HG03442 (cell line): ENCODE measurements around the gene HIBCH.
A peak's percentile ranks its signal among the peaks of the same experiment; 100 is the strongest.

Experiments used
- ATAC-seq: cut with Tn5 transposase; IDR thresholded peaks from one replicate; pipeline ENCODE4 v1.9.1; 2021; ENCODE audit warnings: mild to moderate bottlenecking, moderate library complexity; ENCODE audit not compliant: unreplicated experiment

The HIBCH gene

GRCh38 chr2:190199109-190199508 lies 120.5 kb downstream of the HIBCH start:
- ATAC-seq, result no peak

- ATAC-seq, result no peak
Observed at GRCh38 chr2:190197143-190197720, 122.4 kb downstream of the HIBCH start.

GRCh38 chr2:190190507-190191162 lies 129.0 kb downstream of the HIBCH start:
- ATAC-seq, result no peak

GRCh38 chr2:190188289-190188688 lies 131.3 kb downstream of the HIBCH start:
- ATAC-seq, result no peak

- no peak for ATAC-seq
Observed at GRCh38 chr2:190186238-190186637, 133.4 kb downstream of the HIBCH start.

GRCh38 chr2:190185380-190185779 lies 134.2 kb downstream of the HIBCH start:
- no peak for ATAC-seq

GRCh38 chr2:190184460-190184859 lies 135.2 kb downstream of the HIBCH start:
- no peak for ATAC-seq

- no peak for ATAC-seq
Observed at GRCh38 chr2:190183539-190183938, 136.1 kb downstream of the HIBCH start.

- ATAC-seq, result no peak
Observed at GRCh38 chr2:190182071-190182524, 137.5 kb downstream of the HIBCH start.

- ATAC-seq, result no peak
Observed at GRCh38 chr2:190181123-190181669, 138.4 kb downstream of the HIBCH start.

GRCh38 chr2:190180313-190181122 lies 139.1 kb downstream of the HIBCH start:
- peak; percentile 82 for ATAC-seq

GRCh38 chr2:190179754-190180312 lies 139.8 kb downstream of the HIBCH start:
- no peak for ATAC-seq

- no peak for ATAC-seq
Observed at GRCh38 chr2:190178066-190178722, 141.4 kb downstream of the HIBCH start.

GRCh38 chr2:190177249-190178040 lies 142.2 kb downstream of the HIBCH start:
- ATAC-seq, result no peak

GRCh38 chr2:190173392-190173791 lies 146.2 kb downstream of the HIBCH start:
- ATAC-seq, result no peak

- no peak for ATAC-seq
Observed at GRCh38 chr2:190170673-190171072, 149.0 kb downstream of the HIBCH start.

- ATAC-seq, result no peak
Observed at GRCh38 chr2:190169221-190170072, 150.2 kb downstream of the HIBCH start.

GRCh38 chr2:190167702-190168101 lies 151.9 kb downstream of the HIBCH start:
- ATAC-seq, result no peak

- no peak for ATAC-seq
Observed at GRCh38 chr2:190165491-190165890, 154.1 kb downstream of the HIBCH start.
